GM12878 (cell line): ENCODE data around the gene TMEM259. TPM values are rescaled to one million over a fixed set of nuclear protein-coding genes. Genes with fewer than 3 reads are reported as not detected.

Experiments
- ATAC-seq: fragments of 200-7000 bp; cut with Tn5 transposase; 3 replicates; pipeline ENCODE4 v1.9.1; 2020; ENCODE audit warnings: mild to moderate bottlenecking, moderate library complexity
- BruUV-seq: library from RNA; stranded (reverse); fragments of 400-500 nt; replicated peaks from 2 replicates; lab custom pipeline; 2021; lab: Mats Ljungman, UMichigan
- CTCF ChIA-PET: fragments of 300-600 bp; sonication (Branson Sonifier 250); formaldehyde crosslinking; extraction: SDS; loops from one replicate; lab custom pipeline; 2021; ENCODE audit warnings: inconsistent platforms; lab: Yijun Ruan, JAX
- POLR2A ChIA-PET: fragments of 350-600 bp; formaldehyde crosslinking; extraction: SDS; loops from one replicate; lab custom pipeline; 2021; ENCODE audit warnings: inconsistent platforms; lab: Charles Lee
- RAD21 ChIA-PET: fragments of 300-600 bp; sonication (Branson Sonifier 250); formaldehyde crosslinking; loops from one replicate; lab custom pipeline; 2023; ENCODE audit warnings: antibody characterized with exemption; ENCODE audit not compliant: unreplicated experiment; lab: Charles Lee
- SMC1A ChIA-PET: fragments of 300-600 bp; sonication (Branson Sonifier 250); formaldehyde crosslinking; loops from one replicate; lab custom pipeline; 2023; ENCODE audit not compliant: unreplicated experiment, uncharacterized antibody; lab: Charles Lee
- DNase-seq: peaks from one replicate; pipeline ENCODE4 v3.0.0-alpha.2; 2011; ENCODE audit warnings: low read depth, low spot score
- FAIRE-seq: peaks from 3 replicates; lab custom pipeline; 2011; peaks lifted over from hg19 to GRCh38; lab: Jason Lieb, UNC
- H2AFZ ChIP-seq: 2 replicates; pipeline ENCODE4 v1.6.0; 2011; ENCODE audit warnings: low read depth, low read length, control low read depth; ENCODE audit not compliant: control insufficient read depth
- H3K27ac ChIP-seq: 2 replicates; pipeline ENCODE4 v1.5.1; 2011; ENCODE audit warnings: control low read depth; ENCODE audit not compliant: control insufficient read depth, insufficient read depth
- H3K27me3 ChIP-seq, 2 experiments: replicated peaks in 1 of 2; 2 replicates each; pipeline versions ENCODE4 v1.6.0 to v1.6.1; 2011; ENCODE audit warnings: low read length in 1 of 2; ENCODE audit not compliant: control insufficient read depth in 2 of 2, insufficient read depth in 2 of 2
- H3K36me3 ChIP-seq, 2 experiments: 2 replicates each; pipeline ENCODE4 v1.5.1; 2011; ENCODE audit warnings: low read length in 1 of 2; ENCODE audit not compliant: control insufficient read depth in 2 of 2, insufficient read depth in 2 of 2
- H3K4me1 ChIP-seq: 2 replicates; pipeline ENCODE4 v1.6.1; 2011; ENCODE audit warnings: mild to moderate bottlenecking, low read length, moderate library complexity, mixed read lengths; ENCODE audit not compliant: control insufficient read depth, insufficient read depth
- H3K4me2 ChIP-seq: 2 replicates; pipeline ENCODE4 v1.6.0; 2011; ENCODE audit warnings: control low read depth; ENCODE audit not compliant: control insufficient read depth, insufficient read depth
- H3K4me3 ChIP-seq: fragments of 200-600 bp; sonication (generic); 2 replicates; pipeline ENCODE4 v1.5.1; 2016
- H3K79me2 ChIP-seq: 2 replicates; pipeline ENCODE4 v1.6.0; 2011; ENCODE audit warnings: low read length; ENCODE audit not compliant: control insufficient read depth, insufficient read depth
- H3K9ac ChIP-seq: 2 replicates; pipeline ENCODE4 v1.8.0; 2011; ENCODE audit warnings: low read length, control low read depth, mixed read lengths; ENCODE audit not compliant: control insufficient read depth, insufficient read depth
- H3K9me3 ChIP-seq: replicated peaks from 3 replicates; pipeline ENCODE4 v1.5.1; 2011; ENCODE audit warnings: mild to moderate bottlenecking, low read length; ENCODE audit not compliant: control insufficient read depth, insufficient read depth
- H4K20me1 ChIP-seq: 2 replicates; pipeline ENCODE4 v1.6.0; 2011; ENCODE audit not compliant: control insufficient read depth, insufficient read depth
- EGR1 ChIP-seq, 2 experiments: IDR thresholded peaks; 1 replicate in 1 of 2; 2 replicates in 1 of 2; pipeline ENCODE4 v1.6.1; 2011 to 2012; ENCODE audit warnings: low read depth in 2 of 2, low read length in 2 of 2, borderline replicate concordance in 1 of 2, mild to moderate bottlenecking in 1 of 2, moderate library complexity in 1 of 2
- JUNB ChIP-seq: IDR thresholded peaks from 2 replicates; pipeline ENCODE4 v1.6.1; 2016; ENCODE audit warnings: antibody characterized with exemption, mild to moderate bottlenecking
- MEF2A ChIP-seq: IDR thresholded peaks from 2 replicates; pipeline ENCODE4 v1.6.1; 2011; ENCODE audit warnings: low read depth, mild to moderate bottlenecking, low read length, moderate library complexity; ENCODE audit not compliant: insufficient read depth
- NKRF ChIP-seq: fragments of 450-650 bp; conservative IDR thresholded peaks from 2 replicates; pipeline ENCODE4 v1.6.1; 2017; ENCODE audit warnings: mild to moderate bottlenecking, moderate library complexity
- WGBS: methylation state at CpG from one replicate; pipeline ENCODE4 v1.1.6; 2016; ENCODE audit warnings: low lambda C conversion rate; ENCODE audit not compliant: insufficient replicate concordance, insufficient coverage; ENCODE audit errors: missing lambda C conversion rate; 5-methylcytosine and 5-hydroxymethylcytosine counted together
- in situ Hi-C: fragments of 300-500 bp; cut with MboI; formaldehyde crosslinking; loops from 9 replicates; pipeline ENCODE4 v1.14.3; 2018; ENCODE audit warnings: mixed read lengths
- intact Hi-C: fragments of 100-400 bp; cut with micrococcal nuclease; formaldehyde crosslinking; loops from one replicate; pipeline ENCODE4 v1.14.2; 2022; ENCODE audit not compliant: unreplicated experiment
- polyA plus RNA-seq, 11 experiments: library from polyadenylated mRNA; depleted of rRNA in 4 of 11; unstranded in 6 of 11; stranded (reverse) in 5 of 11; fragments of >200 nt; fragmentation: Nextera tagmentation in 4 of 11; fragmentation: Illumina TruSeq in 1 of 11; extraction: Ambion mirVana in 4 of 11; extraction: Trizol in 1 of 11; gene quantifications; 1 replicate in 1 of 11; 2 replicates in 10 of 11; pipeline versions ENCODE4 v1.2.1 to v1.2.3, GENCODE V29; 2011 to 2016; ENCODE audit warnings: inconsistent platforms in 2 of 11, missing spikeins in 2 of 11, low read depth in 1 of 11
- total RNA-seq, 4 experiments: library from RNA; depleted of rRNA in 3 of 4; stranded (reverse); fragments of >200 nt in 3 of 4; fragmentation: Illumina TruSeq in 1 of 4; extraction: Trizol in 1 of 4; gene quantifications; 2 replicates each; pipeline versions ENCODE4 v1.2.1 to v1.2.3, GENCODE V29; 2013 to 2021

The TMEM259 gene
- total and polyA plus RNA-seq, 10 of the 15 experiments (the other 5 are each of a cell fraction or from before 2014, with no cell fraction given) = 0.43 to 184 (median 62.0) TPM

- POLR2A ChIA-PET = interaction anchor here (0.6 kb wide), 1 partner anchor 238 kb away, joined by 3 read pairs; the partner anchor contains the start of gene ATP5F1D
- CTCF ChIA-PET = interaction anchor here (0.7 kb wide), 1 partner anchor 25 kb away, joined by 3 read pairs; no protein-coding TSS in a partner anchor
- intact Hi-C loops = no loop called here
- peaks cover 3 to 5% of the 10 kb centered on the region in 2 experiments; a peak in 3 of 4 replicates for H3K27me3 ChIP-seq
- H4K20me1 ChIP-seq = no peaks in the 10 kb centered on the region
- WGBS = 63% methylated on average over 31 of the region's 37 CpGs
- SMC1A ChIA-PET = no interaction called here
- no peaks in the 10 kb centered on the region for H3K4me1 ChIP-seq
- in situ Hi-C loops = no loop called here
- no peaks in the 10 kb centered on the region; a peak in 1 of 4 replicates for H3K36me3 ChIP-seq
- no peak for ATAC-seq
- RAD21 ChIA-PET = interaction anchor here (0.7 to 1.2 kb wide), 2 partner anchors 9 to 140 kb away, joined by 3 read pairs; no protein-coding TSS in a partner anchor
- no peak for FAIRE-seq
- TF ChIP-seq EGR1 (IDR thresholded peaks at IDR 0.05; ENCODE audit: borderline replicate concordance in 1 of 2, low read depth in 2 of 2, low read length in 2 of 2) = no peak
- no peak for DNase-seq
- H3K27ac ChIP-seq = no peak overlapping the region
- H2AFZ ChIP-seq = no peak overlapping the region
- H3K4me2 ChIP-seq = no peak overlapping the region
- no peak overlapping the region for H3K9ac ChIP-seq
- BruUV-seq = no TSS peak
- H3K4me3 ChIP-seq = no peak overlapping the region
- H3K79me2 ChIP-seq = no peaks in the 10 kb centered on the region
- H3K9me3 ChIP-seq = no peaks in the 10 kb centered on the region
Observed at GRCh38 chr19:1003283-1003682, 17.6 kb downstream of the TMEM259 start.

- no peak for FAIRE-seq
- ChIA-PET SMC1A (no interaction called here), RAD21 (no interaction called here), POLR2A (interaction anchor here (0.6 kb wide), 3 partner anchors 210 to 428 kb away, joined by 3 to 7 read pairs (median 5); partner anchors contain the start of gene ATP5F1D), CTCF (interaction anchor here (0.6 kb wide), 1 partner anchor 215 kb away, joined by 3 read pairs; no protein-coding TSS in a partner anchor)
- no peaks in the 10 kb centered on the region for H4K20me1 ChIP-seq
- no peak for TF ChIP-seq NKRF
- no peak for TF ChIP-seq JUNB
- TF ChIP-seq MEF2A = no peak
- H3K27me3 ChIP-seq = peaks cover 3 to 5% of the 10 kb centered on the region in 2 experiments; a peak in 3 of 4 replicates
- no peak for ATAC-seq
- H3K4me1 ChIP-seq = no peaks in the 10 kb centered on the region
- intact Hi-C loops (no loop called here), in situ Hi-C loops (no loop called here)
- BruUV-seq = no TSS peak
- H3K27ac ChIP-seq = no peak overlapping the region
- WGBS = 43% methylated on average over 4 of the region's 4 CpGs
- no peaks in the 10 kb centered on the region; a peak in 1 of 4 replicates for H3K36me3 ChIP-seq
- no peaks in the 10 kb centered on the region for H3K9me3 ChIP-seq
- H3K79me2 ChIP-seq = no peaks in the 10 kb centered on the region
- no peak for DNase-seq
- H3K9ac ChIP-seq = no peak overlapping the region
- H3K4me2 ChIP-seq = no peak overlapping the region
- H3K4me3 ChIP-seq = no peak overlapping the region
- no peak overlapping the region for H2AFZ ChIP-seq
Observed at GRCh38 chr19:1002600-1002999, 18.3 kb downstream of the TMEM259 start.
